Measurements from ENCODE around the gene MYH10.

DNA sequence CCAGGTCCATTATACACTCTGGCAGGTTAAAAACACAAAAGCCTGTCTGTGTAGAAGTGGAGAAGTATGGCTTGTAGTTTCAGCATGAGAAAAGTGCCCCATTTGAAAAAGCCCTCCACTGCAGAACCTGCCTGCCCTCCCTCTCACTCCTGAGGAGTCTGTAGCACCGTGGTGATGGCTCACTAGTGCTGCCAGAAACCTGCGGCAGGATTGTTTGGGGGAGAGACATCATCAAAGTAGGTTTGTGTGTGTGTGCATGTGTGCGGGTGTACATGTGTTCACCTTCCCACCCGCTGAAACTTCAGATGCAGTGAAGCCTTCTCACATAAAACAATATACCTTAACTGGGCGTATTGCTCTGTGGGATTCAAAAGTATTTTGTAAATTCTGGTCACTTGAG, 168.0 kb downstream of the MYH10 start:
- no peak for TF ChIP-seq POLR2AphosphoS5 (IDR thresholded peaks at IDR 0.05)
- TF ChIP-seq, protein P1, sequence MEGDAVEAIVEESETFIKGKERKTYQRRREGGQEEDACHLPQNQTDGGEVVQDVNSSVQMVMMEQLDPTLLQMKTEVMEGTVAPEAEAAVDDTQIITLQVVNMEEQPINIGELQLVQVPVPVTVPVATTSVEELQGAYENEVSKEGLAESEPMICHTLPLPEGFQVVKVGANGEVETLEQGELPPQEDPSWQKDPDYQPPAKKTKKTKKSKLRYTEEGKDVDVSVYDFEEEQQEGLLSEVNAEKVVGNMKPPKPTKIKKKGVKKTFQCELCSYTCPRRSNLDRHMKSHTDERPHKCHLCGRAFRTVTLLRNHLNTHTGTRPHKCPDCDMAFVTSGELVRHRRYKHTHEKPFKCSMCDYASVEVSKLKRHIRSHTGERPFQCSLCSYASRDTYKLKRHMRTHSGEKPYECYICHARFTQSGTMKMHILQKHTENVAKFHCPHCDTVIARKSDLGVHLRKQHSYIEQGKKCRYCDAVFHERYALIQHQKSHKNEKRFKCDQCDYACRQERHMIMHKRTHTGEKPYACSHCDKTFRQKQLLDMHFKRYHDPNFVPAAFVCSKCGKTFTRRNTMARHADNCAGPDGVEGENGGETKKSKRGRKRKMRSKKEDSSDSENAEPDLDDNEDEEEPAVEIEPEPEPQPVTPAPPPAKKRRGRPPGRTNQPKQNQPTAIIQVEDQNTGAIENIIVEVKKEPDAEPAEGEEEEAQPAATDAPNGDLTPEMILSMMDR (IDR thresholded peaks at IDR 0.05) = no peak
- TF ChIP-seq POLR2A (IDR thresholded peaks at IDR 0.05) = no peak
- TF ChIP-seq EP300 (IDR thresholded peaks at IDR 0.05) = no peak

Data from upper lobe of left lung (tissue), 4 donors.